Kidney epithelial cell (primary cell): ENCODE measurements around the gene CNBD2. TPM values are rescaled to one million over a fixed set of nuclear protein-coding genes. Genes with fewer than 3 reads are reported as not detected.
"Not testable (repeated sequence)": the region's sequence is repeated elsewhere in the genome, so short reads cannot be mapped to it uniquely, and the experiment has no call there.

Source experiments
- DNase-seq: peaks from one replicate; pipeline ENCODE4 v3.0.0-alpha.2; 2010; ENCODE audit warnings: low read depth
- H3K27me3 ChIP-seq: 2 replicates; pipeline ENCODE4 v1.6.0; 2011; ENCODE audit warnings: low read length; ENCODE audit not compliant: control insufficient read depth, insufficient read depth
- H3K36me3 ChIP-seq: 2 replicates; pipeline ENCODE4 v1.5.1; 2011; ENCODE audit warnings: low read length; ENCODE audit not compliant: control insufficient read depth, insufficient read depth
- H3K4me3 ChIP-seq: 2 replicates; pipeline ENCODE4 v1.5.1; 2011; ENCODE audit warnings: low read depth, mild to moderate bottlenecking, control low read depth, low read length
- total RNA-seq: library from RNA; depleted of rRNA; stranded (reverse); fragments of >200 nt; gene quantifications from 2 replicates; pipeline ENCODE4 v1.2.3, GENCODE V29; 2015
- TF ChIP-seq, protein P1 (sequence below): IDR thresholded peaks from 2 replicates; pipeline ENCODE4 v1.5.1; 2011; ENCODE audit warnings: mild to moderate bottlenecking, moderate library complexity, low read length, control low read depth, inconsistent platforms; ENCODE audit not compliant: insufficient read depth, poor library complexity, severe bottlenecking

CNBD2 gene
- total RNA-seq, 1 donor from 2014 or later: 5.6 TPM

DNA sequence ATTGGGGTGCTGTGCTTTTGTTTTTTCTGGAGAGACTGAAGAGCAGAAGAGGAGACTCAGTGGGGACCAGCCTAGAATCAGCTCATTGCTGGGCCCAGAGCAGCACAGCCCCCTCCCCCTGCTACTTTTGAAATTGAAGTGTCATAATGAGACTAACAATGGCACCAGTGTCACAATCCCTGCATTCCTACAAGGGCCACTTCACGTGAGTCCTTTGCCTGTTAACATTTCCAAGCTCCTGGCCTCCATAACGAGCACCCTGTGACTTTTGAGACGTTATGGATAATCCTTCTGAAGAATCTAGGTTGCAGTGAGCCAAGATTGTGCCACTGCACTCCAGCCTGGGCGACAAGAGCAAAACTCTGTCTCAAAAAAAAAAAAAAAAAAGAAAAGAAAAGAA is 41.7 kb downstream of the CNBD2 start:
- TF ChIP-seq, protein P1, sequence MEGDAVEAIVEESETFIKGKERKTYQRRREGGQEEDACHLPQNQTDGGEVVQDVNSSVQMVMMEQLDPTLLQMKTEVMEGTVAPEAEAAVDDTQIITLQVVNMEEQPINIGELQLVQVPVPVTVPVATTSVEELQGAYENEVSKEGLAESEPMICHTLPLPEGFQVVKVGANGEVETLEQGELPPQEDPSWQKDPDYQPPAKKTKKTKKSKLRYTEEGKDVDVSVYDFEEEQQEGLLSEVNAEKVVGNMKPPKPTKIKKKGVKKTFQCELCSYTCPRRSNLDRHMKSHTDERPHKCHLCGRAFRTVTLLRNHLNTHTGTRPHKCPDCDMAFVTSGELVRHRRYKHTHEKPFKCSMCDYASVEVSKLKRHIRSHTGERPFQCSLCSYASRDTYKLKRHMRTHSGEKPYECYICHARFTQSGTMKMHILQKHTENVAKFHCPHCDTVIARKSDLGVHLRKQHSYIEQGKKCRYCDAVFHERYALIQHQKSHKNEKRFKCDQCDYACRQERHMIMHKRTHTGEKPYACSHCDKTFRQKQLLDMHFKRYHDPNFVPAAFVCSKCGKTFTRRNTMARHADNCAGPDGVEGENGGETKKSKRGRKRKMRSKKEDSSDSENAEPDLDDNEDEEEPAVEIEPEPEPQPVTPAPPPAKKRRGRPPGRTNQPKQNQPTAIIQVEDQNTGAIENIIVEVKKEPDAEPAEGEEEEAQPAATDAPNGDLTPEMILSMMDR: no peak

DNA sequence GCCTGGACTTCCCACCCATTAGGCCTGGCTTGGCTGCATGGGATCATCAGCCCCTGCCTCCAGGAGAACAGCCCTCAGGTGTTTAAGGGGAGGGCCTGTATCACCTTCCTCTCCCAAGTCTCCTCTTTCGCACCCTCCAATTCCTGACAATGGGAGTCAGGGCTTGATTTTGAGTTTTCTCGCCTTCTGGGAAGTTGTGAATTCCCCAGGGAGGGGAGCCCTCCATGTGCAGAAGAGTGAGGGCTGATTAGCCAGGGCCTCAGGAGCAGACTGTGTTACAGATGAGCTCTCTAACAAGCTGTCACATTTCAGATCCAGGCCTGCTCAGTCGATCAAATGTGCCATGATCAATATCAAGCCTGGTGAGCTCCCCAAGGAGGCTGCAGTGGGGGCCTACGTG is 42.4 kb downstream of the CNBD2 start:
- TF ChIP-seq, protein P1: no peak
- Histone ChIP-seq H3K4me3 (no peak overlapping the region), H3K27me3 (no peaks in the 10 kb centered on the region), H3K36me3 (no peaks in the 10 kb centered on the region)
- no peak for DNase-seq

More for the DNA sequence above, 41.7 kb downstream of the CNBD2 start:
- DNase-seq: no peak
- H3K27me3 ChIP-seq: no peaks in the 10 kb centered on the region
- no peaks in the 10 kb centered on the region for H3K36me3 ChIP-seq
- no peak overlapping the region for H3K4me3 ChIP-seq

DNA sequence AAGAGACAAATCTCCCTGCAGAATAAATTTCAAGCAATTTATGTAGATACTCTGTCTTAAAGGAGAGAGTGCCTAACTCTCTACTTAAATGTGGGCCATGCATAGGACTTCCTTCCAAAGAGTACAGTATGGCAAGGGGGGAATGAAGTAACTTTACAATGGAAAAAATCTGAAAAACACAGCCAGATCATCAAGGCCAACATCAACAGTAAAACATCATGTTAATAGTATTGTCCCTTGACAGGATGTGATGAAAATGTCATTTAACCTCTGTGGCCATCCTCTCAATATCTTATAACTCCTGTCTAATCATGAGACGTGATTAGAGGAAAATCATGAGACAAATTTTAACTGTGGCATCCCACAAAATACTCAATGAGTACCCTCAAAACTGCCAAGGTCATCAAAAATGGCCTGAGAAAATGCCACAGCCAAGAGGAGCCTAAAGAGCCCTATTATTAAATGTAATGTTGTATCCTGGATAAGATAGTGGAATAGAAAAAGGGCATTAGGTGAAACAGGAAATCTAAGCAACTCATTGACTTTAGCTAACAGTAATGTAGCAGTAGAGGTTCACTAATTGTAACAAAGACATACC is 47.5 kb downstream of the CNBD2 start:
- H3K4me3 ChIP-seq: no peak overlapping the region
- TF ChIP-seq, protein P1: no peak
- no peaks in the 10 kb centered on the region for H3K36me3 ChIP-seq
- DNase-seq: no peak
- no peaks in the 10 kb centered on the region for H3K27me3 ChIP-seq

DNA sequence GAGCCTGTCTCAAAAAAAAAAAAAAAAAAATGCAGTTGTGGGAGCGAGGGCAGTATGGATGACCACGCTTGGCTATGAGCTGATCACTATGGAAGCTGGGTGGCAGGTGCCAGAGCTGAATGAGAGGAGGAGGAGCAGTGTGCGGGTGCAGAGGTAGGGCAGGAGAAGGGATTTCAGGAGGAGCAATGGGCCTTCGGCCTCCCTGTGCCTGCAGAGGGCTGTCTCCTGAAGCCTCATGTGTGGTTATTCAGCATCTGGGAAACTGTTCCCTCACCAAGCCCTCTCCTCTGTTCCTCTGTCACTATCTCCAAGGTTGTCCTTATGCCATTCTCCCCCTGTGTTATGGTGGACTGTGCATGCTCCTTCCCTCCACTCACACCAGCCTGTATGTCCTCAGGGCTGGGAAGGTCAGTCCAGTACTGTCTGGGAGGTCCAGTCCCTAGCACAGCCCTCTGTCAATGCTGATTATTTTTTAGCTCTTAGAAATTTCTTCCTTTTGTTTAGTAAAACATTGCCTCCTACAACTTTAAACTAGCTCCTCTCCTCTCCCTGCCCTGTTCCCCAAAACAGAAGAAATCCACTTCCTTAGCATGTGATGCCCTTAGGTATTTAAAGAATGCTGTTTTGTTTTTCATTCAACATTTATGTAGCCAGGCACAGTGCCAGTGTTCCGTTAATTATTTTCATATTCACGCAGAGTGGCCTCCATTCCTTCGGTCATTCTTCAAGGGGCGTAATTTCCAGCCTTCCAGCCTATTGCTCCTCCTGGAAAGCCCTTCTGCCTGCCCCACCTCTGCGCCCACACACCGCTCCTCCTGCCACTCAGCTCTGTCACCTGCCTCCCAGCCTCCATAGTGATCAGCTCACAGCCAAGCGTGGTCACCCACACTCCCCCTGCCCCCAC is 48.9 kb downstream of the CNBD2 start:
- TF ChIP-seq, protein P1: no peak
- peak; percentile 72 for DNase-seq
- Histone ChIP-seq H3K36me3 (no peaks in the 10 kb centered on the region), H3K27me3 (no peaks in the 10 kb centered on the region), H3K4me3 (no peak overlapping the region)

DNA sequence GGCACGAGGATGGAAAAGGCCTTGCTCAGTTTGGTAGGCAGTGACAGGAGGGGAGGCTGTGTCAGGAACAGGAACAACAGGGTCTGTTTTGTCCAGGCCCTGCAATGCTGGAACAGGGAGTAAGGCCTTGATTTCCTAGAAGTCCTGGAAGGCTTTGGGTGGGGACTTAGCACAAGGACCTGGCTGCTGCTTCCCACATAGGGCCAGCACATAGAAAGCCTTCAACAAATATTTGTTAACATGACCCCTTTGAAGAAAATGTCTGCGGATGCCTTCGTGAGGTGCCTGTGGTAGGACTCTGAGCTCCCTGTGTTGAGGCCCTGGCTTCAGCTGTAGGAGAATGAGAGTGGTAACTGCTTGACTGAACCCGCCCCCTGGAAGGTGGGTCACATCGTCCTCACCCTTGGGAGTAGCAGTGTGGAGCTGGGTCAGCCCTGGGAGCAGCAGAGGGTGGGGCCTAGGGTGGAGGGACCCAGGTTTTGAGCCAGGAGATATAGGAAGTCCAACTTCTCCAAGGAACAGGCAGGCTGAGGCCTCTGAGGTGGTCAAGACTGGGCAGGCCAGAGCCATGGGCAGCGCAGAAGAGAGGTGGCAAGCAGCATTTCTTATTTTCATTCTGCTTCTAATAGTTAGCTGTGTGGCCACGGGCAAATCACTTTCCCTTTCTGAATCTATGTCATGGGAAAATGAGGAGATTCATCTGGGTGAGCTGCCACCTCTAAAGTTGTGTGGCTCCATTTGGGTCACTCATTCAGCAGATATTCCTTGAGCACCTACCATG is 50.0 kb downstream of the CNBD2 start:
- TF ChIP-seq, protein P1: no peak
- no peak for DNase-seq
- no peak overlapping the region for H3K4me3 ChIP-seq
- H3K36me3 ChIP-seq: no peaks in the 10 kb centered on the region
- H3K27me3 ChIP-seq: no peaks in the 10 kb centered on the region

GRCh38 chr20:36026131-36026530 is 57.7 kb downstream of the CNBD2 start:
- not testable (repeated sequence) for H3K27me3 ChIP-seq, H3K36me3 ChIP-seq, DNase-seq, H3K4me3 ChIP-seq
